Measurements from ENCODE around the gene CACNG4. TPM values are rescaled to one million over a fixed set of nuclear protein-coding genes. Genes with fewer than 3 reads are reported as not detected.

CACNG4 gene
- total and polyA plus RNA-seq, 10 donors, result not detected

GRCh38 chr17:66984730-66985129, 20.2 kb downstream of the CACNG4 start:
- no peak for DNase-seq
- TF ChIP-seq POLR2AphosphoS5 (IDR thresholded peaks at IDR 0.05) (no peak), CTCF (IDR thresholded peaks at IDR 0.05 in 8 of 11, conservative IDR thresholded peaks at IDR 0.05 in 3 of 11) (no peak), POLR2A (IDR thresholded peaks at IDR 0.05) (no peak)
- Histone ChIP-seq H3K27me3 (replicated peaks in 1 of 7) (peaks cover 0 to 63% (median 0%) of the 10 kb centered on the region in 7 donors), H3K27ac (no peak overlapping the region), H3K36me3 (no peaks in the 10 kb centered on the region), H3K4me1 (no peaks in the 10 kb centered on the region), H3K9me3 (no peaks in the 10 kb centered on the region), H3K4me3 (no peak overlapping the region)
- intact Hi-C loops (cut with DNase I; ENCODE audit: low total_unique reads), result no loop called here
- 60 to 74% (median 70%) methylated on average over 4 to 7 of the region's 7 CpGs for WGBS, 5 donors

- H3K36me3 ChIP-seq, result no peaks in the 10 kb centered on the region
- intact Hi-C loops (cut with DNase I; ENCODE audit: low total_unique reads), result no loop called here
- no peaks in the 10 kb centered on the region for H3K4me1 ChIP-seq
- no peak overlapping the region for H3K4me3 ChIP-seq
- no peak for DNase-seq
- no peak for TF ChIP-seq POLR2A (IDR thresholded peaks at IDR 0.05)
- TF ChIP-seq CTCF (IDR thresholded peaks at IDR 0.05 in 8 of 11, conservative IDR thresholded peaks at IDR 0.05 in 3 of 11), result no peak
- no peak for TF ChIP-seq POLR2AphosphoS5 (IDR thresholded peaks at IDR 0.05)
- H3K9me3 ChIP-seq, result no peaks in the 10 kb centered on the region
- H3K27me3 ChIP-seq (replicated peaks in 1 of 7), result peaks cover 0 to 67% (median 0%) of the 10 kb centered on the region in 7 donors
- no peak overlapping the region for H3K27ac ChIP-seq
- WGBS, 5 donors, result 68 to 79% (median 75%) methylated on average over 12 of the region's 12 CpGs
These were observed 21.1 kb downstream of the CACNG4 start for GRCh38 chr17:66985338-66986237.

- no peak overlapping the region for H3K27ac ChIP-seq
- no peaks in the 10 kb centered on the region for H3K4me1 ChIP-seq
- intact Hi-C loops (cut with DNase I; ENCODE audit: low total_unique reads), result no loop called here
- H3K9me3 ChIP-seq, result no peaks in the 10 kb centered on the region
- H3K27me3 ChIP-seq (replicated peaks in 1 of 7), result peaks cover 0 to 71% (median 0%) of the 10 kb centered on the region in 7 donors
- TF ChIP-seq CTCF (IDR thresholded peaks at IDR 0.05 in 8 of 11, conservative IDR thresholded peaks at IDR 0.05 in 3 of 11), result no peak
- TF ChIP-seq POLR2A (IDR thresholded peaks at IDR 0.05), result no peak
- no peak for TF ChIP-seq POLR2AphosphoS5 (IDR thresholded peaks at IDR 0.05)
- no peak overlapping the region for H3K4me3 ChIP-seq
- WGBS, 5 donors, result 85 to 90% (median 88%) methylated on average over 4 of the region's 4 CpGs
- DNase-seq, result no peak
- H3K36me3 ChIP-seq, result no peaks in the 10 kb centered on the region
These were observed 22.2 kb downstream of the CACNG4 start for GRCh38 chr17:66986659-66987058.

- Histone ChIP-seq H3K36me3 (no peaks in the 10 kb centered on the region), H3K27me3 (replicated peaks in 1 of 7) (peaks cover 0 to 71% (median 0%) of the 10 kb centered on the region in 7 donors), H3K4me1 (no peaks in the 10 kb centered on the region), H3K9me3 (no peaks in the 10 kb centered on the region), H3K4me3 (no peak overlapping the region), H3K27ac (no peak overlapping the region)
- TF ChIP-seq POLR2AphosphoS5 (IDR thresholded peaks at IDR 0.05), result no peak
- no peak for TF ChIP-seq CTCF (IDR thresholded peaks at IDR 0.05 in 8 of 11, conservative IDR thresholded peaks at IDR 0.05 in 3 of 11)
- no peak for TF ChIP-seq POLR2A (IDR thresholded peaks at IDR 0.05)
- DNase-seq, result no peak
- intact Hi-C loops (cut with DNase I; ENCODE audit: low total_unique reads), result no loop called here
- 55 to 67% (median 64%) methylated on average over 2 of the region's 2 CpGs for WGBS, 5 donors
These were observed 22.6 kb downstream of the CACNG4 start for GRCh38 chr17:66987059-66987616.

Data from spleen (tissue), 11 donors.